ENCODE measurements around the gene EXOC2.

The EXOC2 gene

DNA sequence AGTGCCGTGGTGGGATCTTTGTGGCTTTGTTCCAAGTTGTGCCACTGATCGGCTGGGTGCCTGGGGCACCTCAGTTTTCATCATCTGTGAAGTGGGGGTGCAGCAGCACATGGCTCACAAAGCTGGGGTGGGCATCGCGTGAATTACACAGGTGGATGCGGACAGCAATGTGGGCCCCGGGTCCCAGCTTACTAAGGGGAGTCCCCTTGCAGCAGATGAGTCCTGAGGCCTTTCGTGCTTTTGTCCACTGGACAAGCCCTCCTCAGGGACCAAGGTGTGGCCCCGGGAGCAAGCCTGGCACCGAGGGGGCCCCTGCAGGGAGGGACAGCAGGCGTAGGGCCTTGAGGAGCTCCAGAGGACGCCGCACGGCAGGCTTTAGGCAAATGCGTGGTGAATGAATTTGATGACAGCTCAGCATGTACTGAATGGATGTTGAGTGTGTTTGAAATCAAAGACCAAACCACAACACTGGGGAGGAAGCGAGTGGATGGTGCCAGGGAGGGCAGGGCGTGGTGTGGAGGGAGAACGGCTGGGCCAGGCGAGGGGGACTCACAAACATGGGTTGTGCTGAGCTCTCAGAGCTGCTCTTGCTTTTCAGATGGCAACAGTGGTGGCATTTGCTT is 248.2 kb downstream of the EXOC2 start:
- no peaks in the 10 kb centered on the region for H3K36me3 ChIP-seq (ENCODE audit: insufficient read depth, low read length)
- H3K27ac ChIP-seq (ENCODE audit: low read depth, low read length), result no peak overlapping the region
- H3K4me3 ChIP-seq (ENCODE audit: low read depth in 1 of 2, low read length in 2 of 2), result no peak overlapping the region
- H3K9ac ChIP-seq (ENCODE audit: low read length), result no peak overlapping the region
- peaks cover 0 to 4% of the 10 kb centered on the region in 2 donors for H3K27me3 ChIP-seq (ENCODE audit: control insufficient read depth in 1 of 2, insufficient read depth in 2 of 2, low read length in 2 of 2)
- H3K4me1 ChIP-seq (ENCODE audit: insufficient read depth, low read length), result no peaks in the 10 kb centered on the region
- no peaks in the 10 kb centered on the region for H3K9me3 ChIP-seq (ENCODE audit: low read length)

GRCh38 chr6:443621-444159 is 249.2 kb downstream of the EXOC2 start:
- Histone ChIP-seq H3K27ac (ENCODE audit: low read depth, low read length) (no peak overlapping the region), H3K27me3 (ENCODE audit: control insufficient read depth in 1 of 2, insufficient read depth in 2 of 2, low read length in 2 of 2) (peaks cover 0 to 4% of the 10 kb centered on the region in 2 donors), H3K9ac (ENCODE audit: low read length) (no peak overlapping the region), H3K4me3 (ENCODE audit: low read depth in 1 of 2, low read length in 2 of 2) (no peak overlapping the region), H3K4me1 (ENCODE audit: insufficient read depth, low read length) (no peaks in the 10 kb centered on the region), H3K36me3 (ENCODE audit: insufficient read depth, low read length) (no peaks in the 10 kb centered on the region), H3K9me3 (ENCODE audit: low read length) (no peaks in the 10 kb centered on the region)

DNA sequence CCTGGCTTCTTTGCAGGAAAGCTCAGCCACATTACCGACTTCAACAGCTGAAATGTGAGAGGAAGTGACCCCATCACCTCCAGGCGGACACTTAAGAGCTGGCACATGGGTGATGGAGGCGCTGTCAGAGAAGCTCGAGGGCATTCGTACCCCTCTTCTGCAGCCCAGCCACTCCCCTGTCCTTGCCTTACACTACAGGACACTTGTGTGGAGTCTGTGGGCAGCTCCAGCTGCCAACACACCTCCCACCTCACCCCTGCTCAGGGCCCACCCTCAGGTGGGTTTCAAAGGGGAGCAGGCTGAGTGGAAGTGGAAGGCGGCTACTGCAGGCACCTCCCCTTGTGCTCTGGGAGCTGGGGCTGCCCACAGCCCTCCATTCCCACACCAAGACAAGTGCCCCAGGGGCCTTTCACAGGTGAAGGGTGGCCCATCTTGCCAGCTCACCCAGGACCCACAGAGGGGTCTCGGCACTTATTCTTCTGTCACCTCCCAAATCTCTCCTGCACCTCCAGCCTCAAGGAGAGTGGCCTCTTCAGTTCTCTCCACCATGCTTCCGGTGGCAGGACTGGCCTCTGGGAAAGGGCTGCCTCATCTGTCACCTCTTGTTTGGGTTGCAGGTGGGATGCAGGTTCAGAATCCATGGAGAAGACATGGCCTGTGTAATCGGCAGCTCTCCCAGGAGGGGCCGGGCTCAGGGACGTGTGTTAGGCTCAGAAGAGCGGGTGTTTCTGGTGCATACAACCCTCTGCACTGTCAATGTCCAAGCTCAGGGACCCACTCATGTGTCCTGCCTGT is 251.6 kb downstream of the EXOC2 start:
- no peaks in the 10 kb centered on the region for H3K4me1 ChIP-seq (ENCODE audit: insufficient read depth, low read length)
- peaks cover 0 to 4% of the 10 kb centered on the region in 2 donors for H3K27me3 ChIP-seq (ENCODE audit: control insufficient read depth in 1 of 2, insufficient read depth in 2 of 2, low read length in 2 of 2)
- H3K27ac ChIP-seq (ENCODE audit: low read depth, low read length), result no peak overlapping the region
- no peaks in the 10 kb centered on the region for H3K36me3 ChIP-seq (ENCODE audit: insufficient read depth, low read length)
- H3K9me3 ChIP-seq (ENCODE audit: low read length), result no peaks in the 10 kb centered on the region
- H3K4me3 ChIP-seq (ENCODE audit: low read depth in 1 of 2, low read length in 2 of 2), result no peak overlapping the region
- H3K9ac ChIP-seq (ENCODE audit: low read length), result no peak overlapping the region

GRCh38 chr6:439641-440167 is 253.2 kb downstream of the EXOC2 start:
- H3K27ac ChIP-seq (ENCODE audit: low read depth, low read length), result no peak overlapping the region

DNA sequence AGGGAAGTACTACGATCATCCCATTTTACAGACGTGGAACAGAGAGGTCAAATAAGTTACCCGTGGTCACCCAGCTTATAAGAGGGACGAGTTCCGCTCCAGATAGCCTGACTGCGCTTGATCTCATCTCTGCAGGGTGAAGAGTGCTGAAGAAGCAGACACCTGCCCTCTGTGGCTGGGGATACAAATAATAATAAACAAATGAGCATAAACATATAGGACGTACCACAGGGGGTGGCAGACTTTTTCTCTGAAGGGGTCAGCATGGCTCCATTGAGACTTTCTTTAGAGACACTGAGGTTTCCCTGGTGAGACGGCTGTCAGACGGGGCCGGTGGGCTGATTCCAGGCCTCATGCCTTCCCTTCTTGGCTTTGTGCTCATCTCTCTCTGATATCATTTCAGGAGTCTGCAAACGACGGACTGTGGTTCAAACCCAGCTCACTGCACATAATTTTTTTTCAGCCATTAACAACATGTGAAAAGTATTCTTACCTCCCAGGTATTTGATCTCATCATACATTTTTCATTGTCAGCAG is 254.2 kb downstream of the EXOC2 start:
- Histone ChIP-seq H3K36me3 (ENCODE audit: insufficient read depth, low read length) (no peaks in the 10 kb centered on the region), H3K9ac (ENCODE audit: low read length) (no peak overlapping the region), H3K27me3 (ENCODE audit: control insufficient read depth in 1 of 2, insufficient read depth in 2 of 2, low read length in 2 of 2) (peaks cover 0 to 4% of the 10 kb centered on the region in 2 donors), H3K4me3 (ENCODE audit: low read depth in 1 of 2, low read length in 2 of 2) (no peak overlapping the region), H3K9me3 (ENCODE audit: low read length) (no peaks in the 10 kb centered on the region), H3K27ac (ENCODE audit: low read depth, low read length) (no peak overlapping the region), H3K4me1 (ENCODE audit: insufficient read depth, low read length) (no peaks in the 10 kb centered on the region)

More at GRCh38 chr6:439641-440167, 253.2 kb downstream of the EXOC2 start:
- no peak overlapping the region for H3K4me3 ChIP-seq (ENCODE audit: low read depth in 1 of 2, low read length in 2 of 2)
- no peaks in the 10 kb centered on the region for H3K36me3 ChIP-seq (ENCODE audit: insufficient read depth, low read length)
- no peaks in the 10 kb centered on the region for H3K9me3 ChIP-seq (ENCODE audit: low read length)
- no peaks in the 10 kb centered on the region for H3K4me1 ChIP-seq (ENCODE audit: insufficient read depth, low read length)
- H3K9ac ChIP-seq (ENCODE audit: low read length), result no peak overlapping the region
- peaks cover 0 to 4% of the 10 kb centered on the region in 2 donors for H3K27me3 ChIP-seq (ENCODE audit: control insufficient read depth in 1 of 2, insufficient read depth in 2 of 2, low read length in 2 of 2)

DNA sequence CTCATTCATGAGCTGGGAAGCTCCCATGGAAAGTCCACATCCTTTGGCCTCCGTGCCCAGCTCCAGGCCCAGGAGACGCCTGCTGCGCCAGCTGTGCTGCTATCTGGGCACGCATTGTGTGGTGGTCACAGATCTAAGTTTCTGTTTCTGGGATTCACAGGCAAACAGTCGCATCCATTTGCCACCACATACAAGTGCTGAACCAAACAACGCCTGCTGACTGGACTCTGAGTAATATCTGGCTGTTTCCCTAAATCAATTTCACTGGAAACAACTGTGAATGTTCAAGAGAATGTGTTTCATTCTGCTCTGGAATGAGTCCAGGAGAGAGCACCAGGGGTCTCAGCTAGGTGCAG is 255.9 kb downstream of the EXOC2 start:
- Histone ChIP-seq H3K27ac (ENCODE audit: low read depth, low read length) (no peak overlapping the region), H3K4me1 (ENCODE audit: insufficient read depth, low read length) (no peaks in the 10 kb centered on the region), H3K36me3 (ENCODE audit: insufficient read depth, low read length) (no peaks in the 10 kb centered on the region), H3K27me3 (ENCODE audit: control insufficient read depth in 1 of 2, insufficient read depth in 2 of 2, low read length in 2 of 2) (peaks cover 0 to 4% of the 10 kb centered on the region in 2 donors), H3K9ac (ENCODE audit: low read length) (no peak overlapping the region), H3K4me3 (ENCODE audit: low read depth in 1 of 2, low read length in 2 of 2) (no peak overlapping the region), H3K9me3 (ENCODE audit: low read length) (no peaks in the 10 kb centered on the region)

- Histone ChIP-seq H3K4me1 (ENCODE audit: insufficient read depth, low read length) (no peaks in the 10 kb centered on the region), H3K9ac (ENCODE audit: low read length) (no peak overlapping the region), H3K27ac (ENCODE audit: low read depth, low read length) (no peak overlapping the region), H3K4me3 (ENCODE audit: low read depth in 1 of 2, low read length in 2 of 2) (no peak overlapping the region), H3K27me3 (ENCODE audit: control insufficient read depth in 1 of 2, insufficient read depth in 2 of 2, low read length in 2 of 2) (peaks cover 0 to 4% of the 10 kb centered on the region in 2 donors), H3K36me3 (ENCODE audit: insufficient read depth, low read length) (no peaks in the 10 kb centered on the region), H3K9me3 (ENCODE audit: low read length) (no peaks in the 10 kb centered on the region)
Observed at GRCh38 chr6:436308-437036, 256.5 kb downstream of the EXOC2 start.

GRCh38 chr6:435441-436307 is 257.3 kb downstream of the EXOC2 start:
- H3K36me3 ChIP-seq (ENCODE audit: insufficient read depth, low read length), result no peaks in the 10 kb centered on the region

More at GRCh38 chr6:435441-436307, 257.3 kb downstream of the EXOC2 start:
- H3K27ac ChIP-seq (ENCODE audit: low read depth, low read length), result no peak overlapping the region
- no peak overlapping the region for H3K4me3 ChIP-seq (ENCODE audit: low read depth in 1 of 2, low read length in 2 of 2)
- H3K9ac ChIP-seq (ENCODE audit: low read length), result no peak overlapping the region
- H3K4me1 ChIP-seq (ENCODE audit: insufficient read depth, low read length), result no peaks in the 10 kb centered on the region
- H3K27me3 ChIP-seq (ENCODE audit: control insufficient read depth in 1 of 2, insufficient read depth in 2 of 2, low read length in 2 of 2), result no peaks in the 10 kb centered on the region
- H3K9me3 ChIP-seq (ENCODE audit: low read length), result no peaks in the 10 kb centered on the region

Measured in muscle layer of colon (tissue), 2 donors.